ENCODE results near the gene NCMAP. TPM values are rescaled to one million over a fixed set of nuclear protein-coding genes. Genes with fewer than 3 reads are reported as not detected.
A peak's percentile ranks its signal among the peaks of the same experiment; 100 is the strongest.

The NCMAP gene
- total RNA-seq, 2 experiments from 2014 or later, result not detected

DNA sequence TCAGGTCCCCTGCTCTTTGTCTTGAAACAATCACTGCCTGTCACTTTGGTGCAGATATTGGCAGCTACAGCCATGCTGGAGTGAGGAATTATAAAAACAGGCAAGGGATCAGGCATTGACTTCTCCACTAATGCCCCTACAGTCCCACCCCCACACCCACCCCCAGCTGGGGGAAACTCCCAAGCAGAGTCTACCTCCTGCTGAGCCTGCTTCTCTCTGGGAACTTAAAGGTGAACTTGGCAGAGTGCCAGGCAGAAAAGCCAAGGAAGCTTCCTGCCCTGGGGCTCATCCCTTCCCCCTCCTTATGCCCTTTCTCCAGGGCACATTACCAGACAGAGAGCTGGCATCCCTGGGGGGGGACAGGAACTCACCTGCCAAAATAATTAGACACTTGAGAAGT is 6.7 kb downstream of the NCMAP start:
- no peak overlapping the region for H3K27ac Mint-ChIP-seq
- H3K9me3 Mint-ChIP-seq, result no peaks in the 10 kb centered on the region
- H3K36me3 Mint-ChIP-seq (ENCODE audit: low read depth), result no peaks in the 10 kb centered on the region
- peaks cover 6% of the 10 kb centered on the region for H3K27me3 Mint-ChIP-seq
- DNase-seq, result no peak
- ChIA-PET POLR2A (no interaction called here), CTCF (interaction anchor here (1.1 to 1.5 kb wide), 2 partner anchors 24 to 33 kb away, joined by 3 to 5 read pairs; no protein-coding TSS in a partner anchor)
- peaks cover 8% of the 10 kb centered on the region for H3K4me1 Mint-ChIP-seq
- no peak overlapping the region for H3K4me3 Mint-ChIP-seq

DNA sequence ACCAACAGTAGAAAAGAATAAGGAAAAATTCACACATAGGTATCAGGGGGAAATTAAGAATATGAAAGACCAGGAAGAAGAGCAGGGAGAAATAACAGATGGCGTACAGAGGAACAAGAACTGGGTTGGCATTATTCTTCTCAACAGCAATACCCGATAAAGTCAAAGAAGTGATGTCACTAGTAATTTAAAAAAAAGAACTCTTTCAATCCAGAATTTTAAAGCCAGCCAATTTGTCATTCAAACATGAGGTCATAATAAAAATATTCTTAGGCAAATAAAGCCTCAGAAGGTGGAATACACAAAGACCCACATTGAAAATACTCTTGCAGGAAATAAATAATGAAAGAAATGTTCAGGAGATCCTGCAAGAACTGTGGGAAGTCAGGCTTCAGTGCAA is 8.8 kb downstream of the NCMAP start:
- H3K4me3 Mint-ChIP-seq, result no peak overlapping the region
- H3K27ac Mint-ChIP-seq, result no peak overlapping the region
- peaks cover 3% of the 10 kb centered on the region for H3K27me3 Mint-ChIP-seq
- no peaks in the 10 kb centered on the region for H3K9me3 Mint-ChIP-seq
- CTCF ChIA-PET, result no interaction called here
- POLR2A ChIA-PET, result no interaction called here
- no peak for DNase-seq
- H3K36me3 Mint-ChIP-seq (ENCODE audit: low read depth), result no peaks in the 10 kb centered on the region
- H3K4me1 Mint-ChIP-seq, result peaks cover 3% of the 10 kb centered on the region

DNA sequence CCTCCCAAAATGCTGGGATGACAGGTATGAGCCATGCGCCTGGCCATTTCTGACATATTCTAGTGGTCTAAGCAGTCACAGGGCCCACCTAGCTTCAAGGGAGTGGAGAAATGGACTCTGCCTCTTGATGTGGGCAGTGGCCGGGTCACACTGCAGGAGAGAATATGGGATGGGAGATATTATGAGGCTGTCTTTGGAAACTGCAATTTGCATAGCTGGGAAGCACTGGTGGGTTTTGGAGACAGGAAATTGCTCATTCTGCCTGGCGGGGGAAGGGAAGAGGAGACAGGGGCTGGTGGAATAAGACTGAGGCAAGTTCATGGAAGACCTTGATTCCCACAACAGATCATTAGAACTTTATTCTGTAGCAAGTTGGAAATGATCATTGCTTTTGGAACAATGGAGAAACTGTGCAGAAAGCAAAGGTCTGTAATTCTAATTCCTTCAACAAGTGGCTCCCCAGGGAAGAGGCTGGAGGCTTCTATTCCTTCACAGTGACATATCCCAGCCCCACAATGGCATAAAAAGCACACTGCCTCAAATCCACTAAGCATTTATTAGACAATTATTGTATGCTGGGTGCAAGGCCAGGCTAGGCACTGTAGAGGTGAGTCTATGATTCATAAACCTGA is 10.5 kb downstream of the NCMAP start:
- POLR2A ChIA-PET, result no interaction called here
- Mint-ChIP-seq H3K9me3 (no peaks in the 10 kb centered on the region), H3K27ac (no peak overlapping the region), H3K36me3 (ENCODE audit: low read depth) (no peaks in the 10 kb centered on the region), H3K4me3 (no peak overlapping the region), H3K4me1 (peaks cover 3% of the 10 kb centered on the region), H3K27me3 (peaks cover 3% of the 10 kb centered on the region)
- CTCF ChIA-PET, result no interaction called here
- no peak for DNase-seq

DNA sequence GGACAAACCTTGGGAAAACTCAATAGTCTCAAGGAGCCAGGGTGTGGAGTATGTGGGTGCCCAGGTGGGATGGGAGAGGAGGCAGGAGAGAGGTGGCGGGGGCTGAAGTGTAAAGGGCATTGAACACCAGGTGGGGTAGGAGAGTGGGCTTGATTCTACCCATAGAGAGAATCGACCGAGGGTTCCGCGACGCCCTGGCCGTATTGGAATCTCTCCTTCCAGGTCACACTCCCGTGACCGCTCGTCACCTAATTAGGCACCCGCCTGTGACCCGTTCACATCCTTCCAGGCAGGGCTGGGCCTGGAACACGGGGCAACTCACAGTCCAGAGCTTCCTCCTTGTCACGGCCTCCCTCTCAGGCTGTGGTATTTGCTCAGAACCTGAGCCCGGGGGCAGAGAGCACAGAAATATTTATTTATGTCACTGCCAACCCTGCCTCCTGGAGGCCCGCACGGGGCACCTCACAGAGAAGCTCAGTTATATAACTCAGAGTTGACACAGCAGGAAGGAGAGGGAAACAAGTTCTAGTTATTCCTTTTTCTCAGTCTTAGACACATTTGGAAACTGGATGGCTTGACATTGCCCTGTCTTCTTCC is 12.0 kb downstream of the NCMAP start:
- H3K4me1 Mint-ChIP-seq, result peaks cover 6% of the 10 kb centered on the region
- no peak overlapping the region for H3K4me3 Mint-ChIP-seq
- peak overlapping the region; percentile 41 for H3K27ac Mint-ChIP-seq
- H3K36me3 Mint-ChIP-seq (ENCODE audit: low read depth), result no peaks in the 10 kb centered on the region
- peaks cover 2% of the 10 kb centered on the region for H3K27me3 Mint-ChIP-seq
- H3K9me3 Mint-ChIP-seq, result no peaks in the 10 kb centered on the region
- no peak for DNase-seq
- CTCF ChIA-PET, result no interaction called here
- POLR2A ChIA-PET, result no interaction called here

DNA sequence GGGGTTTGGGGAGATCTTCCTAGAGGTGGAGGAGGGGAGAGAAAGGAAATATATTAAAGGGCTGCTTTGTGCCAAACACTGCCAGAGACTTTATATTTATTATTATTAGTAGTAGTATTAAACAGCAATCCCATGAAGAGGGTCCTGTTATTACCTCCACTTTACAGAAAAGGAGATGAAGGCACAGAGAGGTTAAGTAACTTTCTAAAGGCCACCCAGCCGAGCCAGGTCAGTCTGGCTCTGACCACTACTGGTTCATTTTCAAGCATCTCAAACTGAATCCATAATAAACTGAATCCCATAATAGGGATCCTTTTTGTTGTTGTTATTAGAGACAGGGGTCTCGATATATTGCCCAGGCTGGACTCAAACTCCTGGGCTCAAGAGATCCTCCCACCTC is 12.6 kb downstream of the NCMAP start:
- Mint-ChIP-seq H3K27me3 (peaks cover 2% of the 10 kb centered on the region), H3K27ac (no peak overlapping the region), H3K4me3 (no peak overlapping the region), H3K4me1 (peaks cover 6% of the 10 kb centered on the region), H3K36me3 (ENCODE audit: low read depth) (no peaks in the 10 kb centered on the region), H3K9me3 (no peaks in the 10 kb centered on the region)
- no peak for DNase-seq
- ChIA-PET CTCF (no interaction called here), POLR2A (no interaction called here)

DNA sequence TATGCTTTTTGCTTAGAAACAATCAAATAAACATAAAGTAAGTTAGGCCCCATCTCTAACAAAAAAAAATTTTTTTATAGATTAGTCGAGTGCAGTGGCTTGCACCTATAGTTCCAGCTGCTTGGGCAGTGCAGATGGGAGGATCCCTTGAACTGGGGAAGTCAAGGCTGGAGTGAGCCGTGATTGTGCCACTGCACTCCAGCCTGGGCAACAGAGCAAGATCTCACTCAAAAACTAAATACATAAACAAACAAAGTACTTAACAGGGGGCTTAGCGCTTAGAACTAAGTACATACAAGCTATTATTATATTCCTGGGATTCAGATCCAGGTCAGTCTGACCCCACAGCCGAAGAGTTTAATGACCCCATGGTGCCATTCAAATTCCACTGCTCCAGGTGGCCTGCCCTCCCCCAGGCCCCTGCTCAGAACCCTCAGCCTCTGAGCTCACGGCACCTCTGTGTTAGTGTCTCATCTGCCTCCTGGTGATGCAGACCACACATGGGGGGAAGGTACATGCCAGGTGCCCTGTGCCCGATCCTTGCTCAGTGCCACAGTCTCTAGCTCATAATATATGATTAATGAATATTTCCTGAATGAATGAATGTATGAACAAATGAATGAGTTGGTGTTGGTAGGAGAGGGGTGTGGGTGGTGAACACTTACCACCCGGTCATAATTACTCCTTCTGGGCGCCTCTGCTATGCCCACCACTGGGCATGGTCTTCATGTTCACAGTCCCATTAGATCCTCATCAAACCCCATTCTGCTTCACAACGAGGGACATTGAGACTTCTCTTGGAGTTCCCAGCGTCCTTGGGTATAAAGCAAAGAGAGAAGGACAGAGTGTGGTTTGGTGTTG is 14.6 kb downstream of the NCMAP start:
- CTCF ChIA-PET, result interaction anchor here (1.4 kb wide), 1 partner anchor 12 kb away, joined by 3 read pairs; no protein-coding TSS in a partner anchor
- no peak overlapping the region for H3K27ac Mint-ChIP-seq
- H3K4me3 Mint-ChIP-seq, result no peak overlapping the region
- DNase-seq, result no peak
- no peaks in the 10 kb centered on the region for H3K36me3 Mint-ChIP-seq (ENCODE audit: low read depth)
- peaks cover 6% of the 10 kb centered on the region for H3K4me1 Mint-ChIP-seq
- H3K9me3 Mint-ChIP-seq, result no peaks in the 10 kb centered on the region
- no peaks in the 10 kb centered on the region for H3K27me3 Mint-ChIP-seq
- POLR2A ChIA-PET, result no interaction called here

DNA sequence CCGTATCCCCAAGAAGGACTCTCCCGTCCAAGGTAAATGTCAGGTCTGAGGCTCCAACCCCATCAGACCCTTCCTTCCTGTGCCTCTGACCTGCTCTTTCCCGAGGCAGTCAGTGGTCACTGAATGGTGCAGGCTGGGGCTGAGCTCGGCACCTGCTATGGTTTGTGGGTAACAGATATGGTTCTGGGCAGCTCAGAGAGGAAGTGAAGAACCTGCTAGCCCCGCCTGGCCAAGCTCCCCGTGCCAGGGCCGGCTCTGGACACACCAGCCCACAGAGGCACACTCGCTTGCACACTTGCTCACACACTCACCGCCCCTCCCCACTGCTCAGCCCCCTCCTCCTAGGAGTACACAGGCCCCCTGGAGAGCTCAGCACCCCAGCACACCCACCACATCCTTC is 16.4 kb downstream of the NCMAP start:
- ChIA-PET CTCF (interaction anchor here (1.1 kb wide), 1 partner anchor 11 kb away, joined by 3 read pairs; no protein-coding TSS in a partner anchor), POLR2A (no interaction called here)
- Mint-ChIP-seq H3K27ac (no peak overlapping the region), H3K36me3 (ENCODE audit: low read depth) (no peaks in the 10 kb centered on the region), H3K4me3 (no peak overlapping the region), H3K9me3 (no peaks in the 10 kb centered on the region), H3K4me1 (peaks cover 3% of the 10 kb centered on the region), H3K27me3 (no peaks in the 10 kb centered on the region)
- DNase-seq, result no peak

- H3K4me1 Mint-ChIP-seq, result peaks cover 3% of the 10 kb centered on the region
- DNase-seq, result no peak
- ChIA-PET POLR2A (no interaction called here), CTCF (interaction anchor here (0.5 to 1.4 kb wide), 6 partner anchors 11 to 879 kb away, joined by 3 to 6 read pairs (median 3); no protein-coding TSS in a partner anchor)
- H3K27me3 Mint-ChIP-seq, result no peaks in the 10 kb centered on the region
- peak overlapping the region; percentile 46 for H3K27ac Mint-ChIP-seq
- H3K36me3 Mint-ChIP-seq (ENCODE audit: low read depth), result no peaks in the 10 kb centered on the region
- no peak overlapping the region for H3K4me3 Mint-ChIP-seq
- H3K9me3 Mint-ChIP-seq, result no peaks in the 10 kb centered on the region
Observed at GRCh38 chr1:24575905-24576587, 20.2 kb downstream of the NCMAP start.

- no peaks in the 10 kb centered on the region for H3K4me1 Mint-ChIP-seq
- CTCF ChIA-PET, result no interaction called here
- POLR2A ChIA-PET, result no interaction called here
Observed at GRCh38 chr1:24578846-24579245, 23.0 kb downstream of the NCMAP start.

GRCh38 chr1:24580756-24581155 is 24.9 kb downstream of the NCMAP start:
- Mint-ChIP-seq H3K4me3 (no peak overlapping the region), H3K4me1 (peaks cover 3% of the 10 kb centered on the region), H3K36me3 (ENCODE audit: low read depth) (no peaks in the 10 kb centered on the region), H3K9me3 (no peaks in the 10 kb centered on the region), H3K27ac (peak overlapping the region; percentile 75), H3K27me3 (peaks cover 4% of the 10 kb centered on the region)
- CTCF ChIA-PET, result interaction anchor here (0.6 to 0.7 kb wide), 2 partner anchors 10 to 66 kb away, joined by 3 read pairs; no protein-coding TSS in a partner anchor
- POLR2A ChIA-PET, result no interaction called here
- DNase-seq, result no peak

More at GRCh38 chr1:24578846-24579245, 23.0 kb downstream of the NCMAP start:
- Mint-ChIP-seq H3K9me3 (no peaks in the 10 kb centered on the region), H3K4me3 (no peak overlapping the region), H3K27ac (no peak overlapping the region), H3K27me3 (no peaks in the 10 kb centered on the region), H3K36me3 (ENCODE audit: low read depth) (no peaks in the 10 kb centered on the region)
- DNase-seq, result no peak

DNA sequence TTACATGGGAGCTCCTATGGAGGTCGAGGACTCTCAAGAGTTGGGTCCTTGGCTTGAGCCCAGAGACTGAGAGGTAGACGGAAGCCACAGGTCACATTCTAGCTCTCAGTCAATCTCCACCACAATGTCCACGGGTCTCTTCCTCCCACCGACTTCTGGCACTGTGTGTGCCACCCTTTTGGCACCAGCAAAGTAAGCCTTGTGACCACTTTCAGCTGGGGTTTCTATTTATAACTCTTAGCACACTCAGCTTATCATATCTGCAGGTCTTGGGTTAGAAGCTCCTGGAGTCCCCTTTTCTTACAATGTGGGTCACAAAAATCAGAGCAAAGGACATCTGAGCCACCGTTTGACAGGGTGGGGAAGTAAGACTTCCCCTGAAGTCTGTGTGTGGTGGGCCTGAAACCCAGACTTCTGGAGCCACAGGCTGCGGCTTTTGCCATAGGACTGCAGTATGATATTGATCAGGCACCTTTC is 28.3 kb downstream of the NCMAP start:
- ChIA-PET POLR2A (no interaction called here), CTCF (interaction anchor here (0.7 kb wide), 1 partner anchor 11 kb away, joined by 3 read pairs; no protein-coding TSS in a partner anchor)
- Mint-ChIP-seq H3K9me3 (no peaks in the 10 kb centered on the region), H3K27me3 (peaks cover 5% of the 10 kb centered on the region), H3K4me1 (peaks cover 12% of the 10 kb centered on the region), H3K4me3 (no peak overlapping the region), H3K27ac (no peak overlapping the region), H3K36me3 (ENCODE audit: low read depth) (no peaks in the 10 kb centered on the region)
- DNase-seq, result no peak

- no peaks in the 10 kb centered on the region for H3K9me3 Mint-ChIP-seq
- H3K4me3 Mint-ChIP-seq, result no peak overlapping the region
- ChIA-PET POLR2A (no interaction called here), CTCF (interaction anchor here (0.9 to 2.0 kb wide), 7 partner anchors 10 to 436 kb away, joined by 3 to 9 read pairs (median 3); partner anchors contain the start of genes NIPAL3 and STPG1)
- no peak overlapping the region for H3K27ac Mint-ChIP-seq
- H3K36me3 Mint-ChIP-seq (ENCODE audit: low read depth), result no peaks in the 10 kb centered on the region
- H3K27me3 Mint-ChIP-seq, result peaks cover 5% of the 10 kb centered on the region
- no peak for DNase-seq
- H3K4me1 Mint-ChIP-seq, result peaks cover 12% of the 10 kb centered on the region
Observed at GRCh38 chr1:24586119-24586518, 30.2 kb downstream of the NCMAP start.
